IMR-90 (cell line): ENCODE results near the gene AFAP1L2. TPM values are rescaled to one million over a fixed set of nuclear protein-coding genes. Genes with fewer than 3 reads are reported as not detected.

Experiments used
- ATAC-seq: fragments of 200-7000 bp; cut with Tn5 transposase; 2 replicates; pipeline ENCODE4 v1.9.1; 2020; ENCODE audit warnings: low read depth, mild to moderate bottlenecking, moderate library complexity
- BruUV-seq: library from RNA; stranded (reverse); fragments of 400-500 nt; replicated peaks from 2 replicates; lab custom pipeline; 2021; lab: Mats Ljungman, UMichigan
- CTCF ChIA-PET: fragments of 300-600 bp; formaldehyde crosslinking; extraction: SDS; loops from one replicate; lab custom pipeline; 2021; ENCODE audit warnings: antibody characterized with exemption; lab: Yijun Ruan, JAX
- POLR2A ChIA-PET: fragments of 300-600 bp; sonication (Branson Sonifier 250); formaldehyde crosslinking; loops from one replicate; lab custom pipeline; 2022; ENCODE audit warnings: antibody characterized with exemption; ENCODE audit not compliant: unreplicated experiment; lab: Charles Lee
- DNase-seq: peaks from one replicate; pipeline ENCODE4 v3.0.0; 2013
- H2AFZ ChIP-seq: replicated peaks from 2 replicates; pipeline ENCODE3; 2013; ENCODE audit warnings: low read length, mild to moderate bottlenecking; ENCODE audit not compliant: poor library complexity
- H2AK5ac ChIP-seq: 2 replicates; pipeline ENCODE4 v1.6.1; 2013; ENCODE audit warnings: low read depth, low read length, inconsistent platforms
- H2AK9ac ChIP-seq: replicated peaks from 2 replicates; pipeline ENCODE3; 2013; ENCODE audit warnings: mild to moderate bottlenecking, low read depth, low read length, moderate library complexity; ENCODE audit not compliant: poor library complexity
- H2BK120ac ChIP-seq: 2 replicates; pipeline ENCODE4 v1.6.1; 2013; ENCODE audit warnings: low read depth, low read length, inconsistent platforms
- H2BK15ac ChIP-seq: 3 replicates; pipeline ENCODE4 v1.6.1; 2013; ENCODE audit warnings: low read depth, low read length, inconsistent platforms
- H2BK20ac ChIP-seq: 2 replicates; pipeline ENCODE4 v1.6.1; 2013; ENCODE audit warnings: low read depth, mild to moderate bottlenecking, inconsistent platforms, low read length, moderate library complexity
- H2BK5ac ChIP-seq: 2 replicates; pipeline ENCODE4 v1.6.1; 2013; ENCODE audit warnings: mild to moderate bottlenecking, low read depth, low read length, inconsistent platforms; ENCODE audit not compliant: poor library complexity, severe bottlenecking
- H3K14ac ChIP-seq: replicated peaks from 2 replicates; pipeline ENCODE4 v1.6.1; 2013; ENCODE audit warnings: low read depth, low read length, inconsistent platforms
- H3K18ac ChIP-seq: 2 replicates; pipeline ENCODE4 v1.6.1; 2013; ENCODE audit warnings: low read depth, low read length, control low read depth
- H3K23ac ChIP-seq: 2 replicates; pipeline ENCODE4 v1.6.1; 2013; ENCODE audit warnings: low read depth, low read length, inconsistent platforms
- H3K27ac ChIP-seq: 2 replicates; pipeline ENCODE4 v1.5.1; 2013; ENCODE audit warnings: mild to moderate bottlenecking, control low read depth, low read length; ENCODE audit not compliant: insufficient read depth
- H3K27me3 ChIP-seq: 2 replicates; pipeline ENCODE4 v1.6.1; 2013; ENCODE audit warnings: low read length; ENCODE audit not compliant: control insufficient read depth, insufficient read depth
- H3K36me3 ChIP-seq: 2 replicates; pipeline ENCODE4 v1.6.1; 2013; ENCODE audit warnings: low read length, mixed read lengths; ENCODE audit not compliant: control insufficient read depth, insufficient read depth
- H3K4ac ChIP-seq: 2 replicates; pipeline ENCODE4 v1.6.1; 2013; ENCODE audit warnings: low read depth, low read length, inconsistent platforms
- H3K4me1 ChIP-seq: 2 replicates; pipeline ENCODE4 v1.6.1; 2013; ENCODE audit warnings: low read length, mixed read lengths; ENCODE audit not compliant: control insufficient read depth, insufficient read depth
- H3K4me2 ChIP-seq: 2 replicates; pipeline ENCODE4 v1.6.1; 2013; ENCODE audit warnings: low read depth, mild to moderate bottlenecking, control low read depth, low read length, moderate library complexity
- H3K4me3 ChIP-seq: 2 replicates; pipeline ENCODE4 v1.5.1; 2013; ENCODE audit warnings: low read depth, mild to moderate bottlenecking, control low read depth, low read length, moderate library complexity; ENCODE audit not compliant: insufficient read depth
- H3K56ac ChIP-seq: 2 replicates; pipeline ENCODE4 v1.6.1; 2013; ENCODE audit warnings: low read length, inconsistent platforms; ENCODE audit not compliant: insufficient read depth; ENCODE audit errors: extremely low read depth
- H3K79me1 ChIP-seq, 2 experiments: 2 replicates each; pipeline ENCODE4 v1.6.1; 2013; ENCODE audit warnings: low read length in 2 of 2, inconsistent platforms in 1 of 2, low read depth in 1 of 2
- H3K9ac ChIP-seq: 2 replicates; pipeline ENCODE4 v1.6.1; 2013; ENCODE audit warnings: low read depth, low read length, control low read depth
- H3K9me1 ChIP-seq: 2 replicates; pipeline ENCODE4 v1.6.1; 2013; ENCODE audit warnings: low read length, inconsistent platforms; ENCODE audit not compliant: insufficient read depth
- H3K9me3 ChIP-seq: 2 replicates; pipeline ENCODE4 v1.6.1; 2013; ENCODE audit warnings: low read length; ENCODE audit not compliant: control insufficient read depth, insufficient read depth
- H4K20me1 ChIP-seq: 2 replicates; pipeline ENCODE4 v1.6.1; 2013; ENCODE audit warnings: low read length, inconsistent platforms; ENCODE audit not compliant: insufficient read depth
- H4K5ac ChIP-seq: 2 replicates; pipeline ENCODE4 v1.6.1; 2013; ENCODE audit warnings: mild to moderate bottlenecking, low read depth, low read length, control low read depth
- H4K8ac ChIP-seq, 2 experiments: 2 replicates each; pipeline ENCODE4 v1.6.1; 2013; ENCODE audit warnings: low read depth in 2 of 2, low read length in 2 of 2, control low read depth in 1 of 2, inconsistent platforms in 1 of 2
- H4K91ac ChIP-seq: 2 replicates; pipeline ENCODE4 v1.6.1; 2013; ENCODE audit warnings: low read depth, low read length, inconsistent platforms; ENCODE audit not compliant: insufficient read depth
- BHLHE40 ChIP-seq: fragments of 150-350 bp; IDR thresholded peaks from 2 replicates; pipeline ENCODE4 v1.6.1; 2016; ENCODE audit warnings: mild to moderate bottlenecking, low read depth, low read length
- CHD1 ChIP-seq: IDR thresholded peaks from 2 replicates; pipeline ENCODE4 v1.6.1; 2012; ENCODE audit warnings: low read depth, low read length, improper control_type of control experiment
- MAFK ChIP-seq: IDR thresholded peaks from 2 replicates; pipeline ENCODE4 v1.6.1; 2012; ENCODE audit warnings: low read depth, low read length, improper control_type of control experiment
- MXI1 ChIP-seq: IDR thresholded peaks from 2 replicates; pipeline ENCODE4 v1.6.1; 2012; ENCODE audit warnings: low read depth, mild to moderate bottlenecking, low read length, moderate library complexity, borderline replicate concordance
- POLR2A ChIP-seq: IDR thresholded peaks from 2 replicates; pipeline ENCODE4 v1.6.1; 2012; ENCODE audit warnings: mild to moderate bottlenecking, low read depth, low read length
- RAD21 ChIP-seq: IDR thresholded peaks from 2 replicates; pipeline ENCODE4 v1.6.1; 2012; ENCODE audit warnings: low read length, improper control_type of control experiment
- RFX5 ChIP-seq: IDR thresholded peaks from 2 replicates; pipeline ENCODE4 v1.8.0; 2012; ENCODE audit warnings: low read depth, mild to moderate bottlenecking, low read length, moderate library complexity
- USF2 ChIP-seq: fragments of 150-350 bp; IDR thresholded peaks from 2 replicates; pipeline ENCODE4 v1.6.1; 2017; ENCODE audit warnings: mild to moderate bottlenecking, antibody characterized with exemption, low read length, low read depth
- WGBS, 2 experiments: methylation state at CpG; one replicate each; pipeline versions ENCODE4 v1.1.5 to v1.1.7; 2013; ENCODE audit warnings: missing lambda C conversion rate in 2 of 2; ENCODE audit not compliant: insufficient read length in 1 of 2; ENCODE audit errors: extremely low coverage in 2 of 2; 5-methylcytosine and 5-hydroxymethylcytosine counted together
- dilution Hi-C: fragments of 300-500 bp; cut with HindIII; formaldehyde crosslinking; loops from one replicate; pipeline ENCODE4 v1.14.3; 2018; ENCODE audit warnings: low sequenced_read_pairs; ENCODE audit not compliant: unreplicated experiment
- in situ Hi-C: fragments of 300-500 bp; cut with MboI; formaldehyde crosslinking; loops from 3 replicates; pipeline ENCODE4 v1.14.3; 2019; ENCODE audit warnings: low sequenced_read_pairs, inconsistent platforms, mixed read lengths
- intact Hi-C: fragments of 100-400 bp; cut with micrococcal nuclease; formaldehyde crosslinking; loops from 2 replicates; pipeline ENCODE4 v1.10.0; 2022
- polyA plus RNA-seq, 3 experiments: library from polyadenylated mRNA; depleted of rRNA; stranded (reverse); fragments of >200 nt; gene quantifications; 2 replicates each; pipeline ENCODE4 v1.2.3, GENCODE V29; 2012; ENCODE audit warnings: low replicate concordance in 1 of 3
- total RNA-seq: library from RNA; depleted of rRNA; stranded (reverse); fragments of >200 nt; gene quantifications from 2 replicates; pipeline ENCODE4 v1.2.3, GENCODE V29; 2012

AFAP1L2 gene
- total and polyA plus RNA-seq, 2 of the 4 experiments (the other 2 are of a cell fraction) = under 0.01 to 0.10 TPM

GRCh38 chr10:114352653-114353298 lies 51.5 kb downstream of the AFAP1L2 start:
- no peak overlapping the region for H3K56ac ChIP-seq
- H3K4ac ChIP-seq = no peak overlapping the region
- no peaks in the 10 kb centered on the region for H3K36me3 ChIP-seq
- WGBS, 2 experiments = 100% methylated on average over 3 of the region's 9 CpGs; no CpG with 5 or more reads in 1 of the 2 experiments
- H2BK15ac ChIP-seq = no peak overlapping the region
- H2AFZ ChIP-seq = no peak overlapping the region
- no peak overlapping the region for H2AK9ac ChIP-seq
- H3K23ac ChIP-seq = no peak overlapping the region
- H3K14ac ChIP-seq = no peak overlapping the region
- H3K9me1 ChIP-seq = peaks cover 4% of the 10 kb centered on the region; the same call in 1 of the 2 replicates
- no peak overlapping the region for H3K4me2 ChIP-seq
- H4K91ac ChIP-seq = no peak overlapping the region
- no peak for ATAC-seq
- H3K27me3 ChIP-seq = peaks cover 3% of the 10 kb centered on the region
- no peak overlapping the region for H2BK20ac ChIP-seq
- POLR2A ChIA-PET = no interaction called here
- no peaks in the 10 kb centered on the region for H4K20me1 ChIP-seq
- H3K9ac ChIP-seq = no peak overlapping the region
- no peak for TF ChIP-seq MXI1
- TF ChIP-seq RFX5 = no peak
- no peak for TF ChIP-seq BHLHE40
- no peak for TF ChIP-seq RAD21
- no peak for TF ChIP-seq POLR2A
- no peak for TF ChIP-seq CHD1
- TF ChIP-seq MAFK = no peak
- no peak for TF ChIP-seq USF2
- peaks cover 8% of the 10 kb centered on the region; the same call in 1 of the 2 replicates for H3K4me1 ChIP-seq
- DNase-seq = no peak
- no peak overlapping the region for H2AK5ac ChIP-seq
- no TSS peak for BruUV-seq
- no peak overlapping the region for H4K5ac ChIP-seq
- H2BK120ac ChIP-seq = no peak overlapping the region
- H3K79me1 ChIP-seq = no peaks in the 10 kb centered on the region
- intact Hi-C loops = no loop called here
- no peak overlapping the region for H2BK5ac ChIP-seq
- dilution Hi-C loops = no loop called here
- in situ Hi-C loops = no loop called here
- no peak overlapping the region for H3K27ac ChIP-seq
- CTCF ChIA-PET = no interaction called here
- no peak overlapping the region for H3K18ac ChIP-seq
- H3K9me3 ChIP-seq = no peaks in the 10 kb centered on the region
- H3K4me3 ChIP-seq = no peak overlapping the region
- no peak overlapping the region for H4K8ac ChIP-seq
